Mucosa of descending colon (tissue), 3 donors: ENCODE results near the gene PITX1. TPM values are rescaled to one million over a fixed set of nuclear protein-coding genes. Genes with fewer than 3 reads are reported as not detected.
A peak's percentile ranks its signal among the peaks of the same experiment; 100 is the strongest.

Source experiments
- ATAC-seq: fragments of 200-7000 bp; cut with Tn5 transposase; one replicate; pipeline ENCODE4 v1.9.1; 2020; ENCODE audit warnings: mild to moderate bottlenecking, moderate library complexity
- DNase-seq, 3 donors: peaks; one replicate each; pipeline ENCODE4 v3.0.0-alpha.2; 2020
- H3K36me3 ChIP-seq: fragments of 200-600 bp; one replicate; pipeline ENCODE4 v1.8.0; 2021; ENCODE audit warnings: low read depth, mild to moderate bottlenecking
- H3K4me1 ChIP-seq: fragments of 200-600 bp; one replicate; pipeline ENCODE4 v1.8.0; 2021; ENCODE audit warnings: low read depth, mild to moderate bottlenecking
- H3K4me3 ChIP-seq: fragments of 200-600 bp; one replicate; pipeline ENCODE4 v1.8.0; 2021; ENCODE audit warnings: mild to moderate bottlenecking
- H3K9me3 ChIP-seq: fragments of 200-600 bp; one replicate; pipeline ENCODE4 v1.8.0; 2021; ENCODE audit warnings: mild to moderate bottlenecking
- intact Hi-C, 2 donors: fragments of 100-400 bp; cut with DNase I in 1 of 2; cut with micrococcal nuclease in 1 of 2; formaldehyde crosslinking; loops; one replicate each; pipeline versions ENCODE4 v1.11.0 to v1.11.1; 2022; cut with DNase I, micrococcal nuclease
- total RNA-seq, 3 donors: library from RNA; stranded (reverse); fragmentation: NEBNext Ultra II Directional in 2 of 3; extraction: Animal tissue kit (Norgen Biotek cat#: 25700) in 2 of 3; gene quantifications; one replicate each; pipeline versions ENCODE4 v1.2.1 to v1.2.4, GENCODE V29; 2021 to 2023
- TF ChIP-seq, protein P1 (sequence below): fragments of 200-600 bp; IDR thresholded peaks from one replicate; pipeline ENCODE4 v1.8.0; 2022; ENCODE audit warnings: antibody characterized with exemption, mild to moderate bottlenecking
- donor health status: DM: no; HTN: no; CAD: no; lungs with moderate emphysema.
- donor health status: DM: no; HTN: no; CAD: no.
- donor health status: DM: no; HTN: yes; CAD: no.

The PITX1 gene
- total RNA-seq, 3 donors from 2014 or later = 5.0 to 10.7 (median 6.2) TPM

DNA sequence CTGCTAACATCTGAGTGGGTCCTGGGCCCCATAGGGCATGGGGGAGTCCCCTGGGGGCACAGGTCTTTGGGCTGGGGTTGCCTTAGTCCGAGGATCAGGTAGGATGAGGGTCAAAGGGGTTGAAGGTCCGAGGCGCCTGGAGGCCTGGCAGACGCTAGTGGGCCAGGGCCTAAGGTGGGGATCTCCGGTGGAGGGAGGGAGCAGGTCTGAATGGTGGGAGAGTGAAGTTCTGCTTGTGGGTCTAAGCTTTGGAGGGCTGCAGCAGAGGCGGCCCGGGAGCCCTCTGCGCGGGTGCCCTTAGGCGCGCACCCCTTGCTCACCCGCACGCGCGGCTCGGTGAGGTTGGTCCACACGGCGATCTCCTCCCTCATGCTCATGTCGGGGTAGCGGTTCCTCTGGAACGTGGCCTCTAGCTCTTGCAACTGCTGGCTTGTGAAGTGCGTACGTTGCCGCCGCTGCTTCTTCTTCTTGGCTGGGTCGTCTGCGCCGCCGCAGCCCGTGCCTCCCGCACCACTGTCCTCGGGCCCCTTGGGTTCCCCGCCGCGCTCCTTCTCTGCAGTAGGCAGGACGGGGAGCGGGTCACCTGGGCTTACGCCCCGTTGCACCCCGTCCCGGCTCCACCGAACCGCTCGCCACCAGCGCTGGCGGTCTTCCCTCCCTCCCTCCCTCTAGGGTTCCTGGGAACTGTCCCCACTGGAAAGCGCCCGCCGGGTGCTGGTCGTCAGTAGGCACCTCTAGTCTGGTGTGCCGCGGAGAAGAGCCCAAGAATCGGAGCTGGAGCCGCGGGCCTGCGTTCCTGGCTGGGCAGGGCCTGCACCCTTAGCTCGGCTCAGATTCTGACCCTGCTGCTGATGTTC is 2.8 kb downstream of the PITX1 start:
- intact Hi-C loops = no loop called here
- Histone ChIP-seq H3K36me3 (no peaks in the 10 kb centered on the region), H3K4me1 (peaks cover 22% of the 10 kb centered on the region), H3K4me3 (peak overlapping the region; percentile 1), H3K9me3 (no peaks in the 10 kb centered on the region)
- TF ChIP-seq, protein P1, sequence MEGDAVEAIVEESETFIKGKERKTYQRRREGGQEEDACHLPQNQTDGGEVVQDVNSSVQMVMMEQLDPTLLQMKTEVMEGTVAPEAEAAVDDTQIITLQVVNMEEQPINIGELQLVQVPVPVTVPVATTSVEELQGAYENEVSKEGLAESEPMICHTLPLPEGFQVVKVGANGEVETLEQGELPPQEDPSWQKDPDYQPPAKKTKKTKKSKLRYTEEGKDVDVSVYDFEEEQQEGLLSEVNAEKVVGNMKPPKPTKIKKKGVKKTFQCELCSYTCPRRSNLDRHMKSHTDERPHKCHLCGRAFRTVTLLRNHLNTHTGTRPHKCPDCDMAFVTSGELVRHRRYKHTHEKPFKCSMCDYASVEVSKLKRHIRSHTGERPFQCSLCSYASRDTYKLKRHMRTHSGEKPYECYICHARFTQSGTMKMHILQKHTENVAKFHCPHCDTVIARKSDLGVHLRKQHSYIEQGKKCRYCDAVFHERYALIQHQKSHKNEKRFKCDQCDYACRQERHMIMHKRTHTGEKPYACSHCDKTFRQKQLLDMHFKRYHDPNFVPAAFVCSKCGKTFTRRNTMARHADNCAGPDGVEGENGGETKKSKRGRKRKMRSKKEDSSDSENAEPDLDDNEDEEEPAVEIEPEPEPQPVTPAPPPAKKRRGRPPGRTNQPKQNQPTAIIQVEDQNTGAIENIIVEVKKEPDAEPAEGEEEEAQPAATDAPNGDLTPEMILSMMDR = no peak
- ATAC-seq (peak; percentile 4), DNase-seq (no peak)

DNA sequence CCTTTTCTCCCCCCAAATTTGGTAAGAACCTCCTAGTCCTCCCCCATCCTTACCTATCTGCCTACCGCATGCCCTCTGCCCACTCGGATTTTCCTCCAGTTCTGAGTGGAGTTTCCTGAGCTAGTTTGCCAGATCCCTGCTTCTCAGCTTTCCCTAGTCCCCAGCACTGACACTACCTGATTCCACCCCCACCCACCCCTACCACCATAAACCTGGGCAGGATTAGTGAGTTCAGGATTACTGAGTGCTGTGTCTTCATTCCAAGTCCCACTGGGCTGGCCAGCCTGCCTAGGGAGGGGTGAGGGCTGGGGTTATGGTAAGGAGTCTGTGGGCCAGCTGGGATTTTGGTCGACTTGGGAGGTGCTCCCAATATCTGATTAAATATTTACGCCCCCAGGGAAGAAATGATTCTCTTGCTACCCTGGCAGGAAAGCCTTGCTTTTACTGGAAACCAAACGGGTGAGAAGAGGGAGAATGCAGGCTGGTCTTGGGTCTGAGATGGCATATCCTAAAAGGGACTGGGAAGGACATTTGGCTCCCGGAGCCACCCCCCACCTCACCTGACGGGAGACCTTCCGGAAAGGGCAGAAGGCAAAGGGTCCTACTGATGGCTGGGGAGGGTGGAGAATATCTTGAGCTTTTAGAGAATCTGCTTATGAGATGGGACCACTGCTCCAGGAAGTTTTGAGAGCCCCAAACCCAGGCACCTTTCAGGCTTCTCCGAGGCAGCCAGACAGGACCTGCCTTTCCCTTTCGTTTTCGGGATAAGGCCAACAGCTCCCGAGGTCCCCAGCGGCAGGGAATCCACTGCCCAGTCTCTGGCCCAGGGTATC is 3.7 kb downstream of the PITX1 start:
- Histone ChIP-seq H3K4me1 (peaks cover 22% of the 10 kb centered on the region), H3K4me3 (no peak overlapping the region), H3K36me3 (no peaks in the 10 kb centered on the region), H3K9me3 (no peaks in the 10 kb centered on the region)
- TF ChIP-seq, protein P1 = no peak
- DNase-seq (no peak), ATAC-seq (peak; percentile 17)
- intact Hi-C loops = no loop called here

DNA sequence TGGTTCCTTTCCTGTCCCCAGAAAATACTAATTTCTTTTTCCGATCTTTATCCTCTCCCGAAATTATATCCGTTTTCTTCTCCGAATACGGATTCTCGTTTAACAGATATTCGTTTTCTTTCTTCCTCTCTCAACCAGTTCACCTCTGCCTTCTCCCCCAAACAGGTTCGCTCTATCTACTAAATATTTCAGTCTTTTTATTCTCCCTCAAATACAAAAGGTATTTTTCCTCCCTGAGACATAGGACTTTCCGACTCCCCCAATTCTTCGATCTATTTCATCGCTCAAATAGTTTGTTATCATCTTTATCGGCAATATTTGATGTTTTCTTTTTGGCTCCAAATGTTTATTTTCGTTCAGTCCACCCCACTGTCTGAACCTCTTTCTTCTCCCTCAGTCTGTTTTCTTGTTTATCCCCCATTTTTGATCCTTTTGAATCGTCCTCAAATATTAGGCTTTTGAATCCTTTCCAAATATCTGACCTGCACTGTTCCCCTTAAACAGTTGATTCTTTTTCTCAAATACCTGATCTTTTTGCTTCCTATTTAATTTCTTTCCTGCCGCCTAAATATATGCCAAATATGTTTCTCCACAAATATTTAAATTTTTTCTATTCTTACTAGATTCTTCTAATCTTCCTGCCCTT is 4.4 kb downstream of the PITX1 start:
- no peaks in the 10 kb centered on the region for H3K9me3 ChIP-seq
- H3K36me3 ChIP-seq = no peaks in the 10 kb centered on the region
- ATAC-seq (no peak), DNase-seq (no peak)
- peaks cover 18% of the 10 kb centered on the region for H3K4me1 ChIP-seq
- TF ChIP-seq, protein P1 = no peak
- intact Hi-C loops = loop anchor here in 1 of 2 donors (10.0 kb wide), 1 partner anchor 155 kb away; no protein-coding TSS in a partner anchor
- H3K4me3 ChIP-seq = no peak overlapping the region

DNA sequence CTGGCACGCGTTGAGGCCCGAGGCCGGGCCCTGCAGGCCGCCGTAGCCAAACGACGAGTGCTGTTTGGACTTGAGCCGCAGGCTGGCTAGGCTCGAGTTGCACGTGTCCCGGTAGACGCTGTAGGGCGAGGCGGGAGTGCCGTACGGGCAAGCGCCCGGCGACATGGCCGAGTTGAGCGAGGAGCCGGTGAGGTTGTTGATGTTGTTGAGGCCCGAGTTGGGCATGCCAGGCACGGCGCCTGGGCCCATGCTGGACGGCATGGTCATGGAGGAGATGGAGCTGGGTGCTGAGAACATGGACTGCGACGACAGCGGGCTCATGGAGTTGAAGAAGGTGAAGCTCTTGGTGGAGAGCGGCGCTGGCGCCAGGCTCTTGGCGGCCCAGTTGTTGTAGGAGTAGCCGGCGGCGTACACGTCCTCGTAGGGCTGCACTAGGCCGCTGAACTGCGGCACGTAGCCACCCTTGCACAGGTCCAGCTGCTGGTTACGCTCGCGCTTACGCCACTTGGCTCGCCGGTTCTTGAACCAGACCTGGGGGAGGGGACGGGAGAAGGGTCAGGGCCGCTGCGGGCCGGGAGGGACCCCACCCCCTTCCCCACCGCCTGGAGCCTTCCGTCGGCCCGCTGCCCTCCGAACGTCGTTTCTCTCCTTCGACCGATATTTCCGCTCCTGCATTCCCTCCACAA is 5.1 kb downstream of the PITX1 start:
- H3K9me3 ChIP-seq = no peaks in the 10 kb centered on the region
- no peak for DNase-seq
- no peaks in the 10 kb centered on the region for H3K36me3 ChIP-seq
- H3K4me1 ChIP-seq = peaks cover 15% of the 10 kb centered on the region
- intact Hi-C loops = loop anchor here in 1 of 2 donors (10.0 kb wide), 1 partner anchor 156 kb away; no protein-coding TSS in a partner anchor
- no peak overlapping the region for H3K4me3 ChIP-seq
- no peak for ATAC-seq
- TF ChIP-seq, protein P1 = no peak
